HEK293 (cell line): Measurements from ENCODE around the gene AFDN.

Source experiments
- CTCF ChIA-PET: fragments of 350-600 bp; formaldehyde crosslinking; extraction: SDS; loops from one replicate; lab custom pipeline; 2021; ENCODE audit warnings: antibody characterized with exemption; lab: Yijun Ruan, JAX
- POLR2A ChIA-PET: fragments of 300-600 bp; formaldehyde crosslinking; extraction: SDS; loops from one replicate; lab custom pipeline; 2020; ENCODE audit warnings: antibody characterized with exemption, inconsistent platforms; lab: Yijun Ruan, JAX
- H3K27ac ChIP-seq: fragments of 200-500 bp; sonication (Bioruptor generic); 2 replicates; pipeline ENCODE4 v1.5.1; 2014; ENCODE audit warnings: low read depth, low read length, control low read depth, inconsistent platforms; ENCODE audit errors: extremely low read depth
- H3K36me3 ChIP-seq, 2 experiments: fragments of 200-500 bp in 1 of 2; sonication (Bioruptor generic) in 1 of 2; 1 replicate in 1 of 2; 2 replicates in 1 of 2; pipeline ENCODE4 v1.5.1; 2014 to 2017; ENCODE audit warnings: inconsistent platforms in 2 of 2, low read length in 2 of 2; ENCODE audit not compliant: control insufficient read depth in 2 of 2, insufficient read depth in 1 of 2
- H3K4me1 ChIP-seq: fragments of 200-500 bp; sonication (Bioruptor generic); 2 replicates; pipeline ENCODE4 v1.5.1; 2014; ENCODE audit warnings: mild to moderate bottlenecking, low read length, inconsistent platforms; ENCODE audit not compliant: control insufficient read depth, insufficient read depth
- H3K4me3 ChIP-seq: 2 replicates; pipeline ENCODE4 v1.5.1; 2011; ENCODE audit warnings: low read depth, mild to moderate bottlenecking, control low read depth, low read length, moderate library complexity
- H3K9me3 ChIP-seq: fragments of 200-500 bp; sonication (Bioruptor generic); 2 replicates; pipeline ENCODE4 v1.5.1; 2014; ENCODE audit warnings: low read depth, low read length, inconsistent platforms; ENCODE audit not compliant: control insufficient read depth, insufficient read depth
- BCL11A ChIP-seq: fragments of 450-650 bp; formaldehyde crosslinking; IDR thresholded peaks from 2 replicates; pipeline ENCODE4 v1.5.1; 2016; ENCODE audit warnings: low read depth, missing biosample characterization, missing genetic modification characterization
- HOXD13 ChIP-seq: sonication (generic); formaldehyde crosslinking; IDR thresholded peaks from 2 replicates; pipeline ENCODE4 v1.8.0; 2022; ENCODE audit warnings: missing genetic modification reagents, borderline replicate concordance
- IKZF3 ChIP-seq: fragments of 450-650 bp; IDR thresholded peaks from 2 replicates; pipeline ENCODE4 v1.5.0; 2018; ENCODE audit warnings: missing biosample characterization, mild to moderate bottlenecking, missing genetic modification characterization, moderate library complexity
- KLF8 ChIP-seq: fragments of 450-650 bp; formaldehyde crosslinking; IDR thresholded peaks from 2 replicates; pipeline ENCODE4 v1.5.1; 2016; ENCODE audit warnings: missing biosample characterization, missing genetic modification characterization
- OSR2 ChIP-seq: fragments of 450-650 bp; formaldehyde crosslinking; IDR thresholded peaks from 2 replicates; pipeline ENCODE4 v1.5.1; 2016; ENCODE audit warnings: missing biosample characterization, missing genetic modification characterization
- PRDM2 ChIP-seq: fragments of 450-650 bp; formaldehyde crosslinking; IDR thresholded peaks from 2 replicates; pipeline ENCODE4 v1.5.1; 2016; ENCODE audit warnings: missing biosample characterization, missing genetic modification characterization, borderline replicate concordance
- PRDM6 ChIP-seq: fragments of 450-650 bp; formaldehyde crosslinking; IDR thresholded peaks from 2 replicates; pipeline ENCODE4 v1.5.1; 2017; ENCODE audit warnings: missing biosample characterization, missing genetic modification characterization
- ZBTB1 ChIP-seq: fragments of 450-650 bp; formaldehyde crosslinking; IDR thresholded peaks from 2 replicates; pipeline ENCODE4 v1.5.1; 2016; ENCODE audit warnings: missing biosample characterization, missing genetic modification characterization
- ZBTB11 ChIP-seq: fragments of 450-650 bp; formaldehyde crosslinking; conservative IDR thresholded peaks from 2 replicates; pipeline ENCODE4 v1.5.1; 2016; ENCODE audit warnings: low read depth, missing biosample characterization, missing genetic modification characterization
- ZNF155 ChIP-seq: fragments of 450-650 bp; formaldehyde crosslinking; IDR thresholded peaks from 2 replicates; pipeline ENCODE4 v1.5.1; 2016; ENCODE audit warnings: missing biosample characterization, missing genetic modification characterization
- ZNF174 ChIP-seq: fragments of 450-650 bp; formaldehyde crosslinking; IDR thresholded peaks from 2 replicates; pipeline ENCODE4 v1.5.0; 2017; ENCODE audit warnings: missing biosample characterization, mild to moderate bottlenecking, missing genetic modification characterization
- ZNF274 ChIP-seq, 2 experiments: fragments of 200-500 bp in 1 of 2; fragments of 450-650 bp in 1 of 2; sonication (Bioruptor generic) in 1 of 2; formaldehyde crosslinking in 1 of 2; IDR thresholded peaks; 2 replicates each; pipeline versions ENCODE4 v1.5.1 to v1.6.1; 2014 to 2016; ENCODE audit warnings: borderline replicate concordance in 1 of 2, inconsistent platforms in 1 of 2, low read length in 1 of 2, missing biosample characterization in 1 of 2, missing genetic modification characterization in 1 of 2
- ZNF366 ChIP-seq: fragments of 450-650 bp; formaldehyde crosslinking; conservative IDR thresholded peaks from 2 replicates; pipeline ENCODE4 v1.5.1; 2016; ENCODE audit warnings: missing biosample characterization, missing genetic modification characterization
- ZNF394 ChIP-seq: fragments of 450-650 bp; formaldehyde crosslinking; IDR thresholded peaks from 2 replicates; pipeline ENCODE4 v1.5.1; 2016; ENCODE audit warnings: missing biosample characterization, missing genetic modification characterization, mild to moderate bottlenecking, moderate library complexity, borderline replicate concordance
- ZNF416 ChIP-seq: fragments of 450-650 bp; formaldehyde crosslinking; IDR thresholded peaks from 2 replicates; pipeline ENCODE4 v1.5.1; 2016; ENCODE audit warnings: missing biosample characterization, missing genetic modification characterization
- ZNF624 ChIP-seq: fragments of 450-650 bp; formaldehyde crosslinking; IDR thresholded peaks from 2 replicates; pipeline ENCODE4 v1.5.1; 2017; ENCODE audit warnings: missing biosample characterization, missing genetic modification characterization
- ZNF670 ChIP-seq: fragments of 450-650 bp; formaldehyde crosslinking; IDR thresholded peaks from 2 replicates; pipeline ENCODE4 v1.5.1; 2016; ENCODE audit warnings: missing biosample characterization, missing genetic modification characterization, low read depth
- ZNF843 ChIP-seq: fragments of 450-650 bp; formaldehyde crosslinking; IDR thresholded peaks from 2 replicates; pipeline ENCODE4 v1.5.1; 2016; ENCODE audit warnings: missing biosample characterization, missing genetic modification characterization
- ZSCAN16 ChIP-seq: fragments of 450-650 bp; formaldehyde crosslinking; IDR thresholded peaks from 2 replicates; pipeline ENCODE4 v1.5.1; 2016; ENCODE audit warnings: missing biosample characterization, missing genetic modification characterization
- TF ChIP-seq, protein P1 (sequence below): fragments of 450-650 bp; formaldehyde crosslinking; IDR thresholded peaks from 2 replicates; pipeline ENCODE4 v1.5.1; 2016; ENCODE audit warnings: missing biosample characterization, missing genetic modification characterization

The AFDN gene

GRCh38 chr6:167860550-167861226 lies 34.0 kb downstream of the AFDN start:
- H3K27ac ChIP-seq, result no peak overlapping the region
- peaks cover 0 to 5% of the 10 kb centered on the region in 2 experiments; a peak in 2 of 3 replicates for H3K36me3 ChIP-seq
- no peak overlapping the region for H3K4me3 ChIP-seq
- no peaks in the 10 kb centered on the region for H3K9me3 ChIP-seq
- peaks cover 34% of the 10 kb centered on the region for H3K4me1 ChIP-seq
- TF ChIP-seq ZNF843 (tag by site-specific recombination) (no peak), ZNF416 (tag by site-specific recombination) (no peak), PRDM6 (tag by site-specific recombination) (no peak), ZBTB1 (tag by site-specific recombination) (no peak), IKZF3 (tag by site-specific recombination) (no peak), ZBTB11 (tag by site-specific recombination) (no peak), ZNF624 (tag by site-specific recombination) (no peak), HOXD13 (CRISPR knock-in tag) (no peak), KLF8 (no peak), ZNF366 (tag by site-specific recombination) (no peak), ZNF174 (no peak), BCL11A (no peak), ZNF155 (no peak), ZNF274 (IDR thresholded peaks at IDR 0.05; ENCODE audit: low read length) (no peak), ZNF274 (tag by site-specific recombination; IDR thresholded peaks at IDR 0.05; ENCODE audit: borderline replicate concordance) (no peak), ZNF394 (no peak)
- TF ChIP-seq, protein P1, sequence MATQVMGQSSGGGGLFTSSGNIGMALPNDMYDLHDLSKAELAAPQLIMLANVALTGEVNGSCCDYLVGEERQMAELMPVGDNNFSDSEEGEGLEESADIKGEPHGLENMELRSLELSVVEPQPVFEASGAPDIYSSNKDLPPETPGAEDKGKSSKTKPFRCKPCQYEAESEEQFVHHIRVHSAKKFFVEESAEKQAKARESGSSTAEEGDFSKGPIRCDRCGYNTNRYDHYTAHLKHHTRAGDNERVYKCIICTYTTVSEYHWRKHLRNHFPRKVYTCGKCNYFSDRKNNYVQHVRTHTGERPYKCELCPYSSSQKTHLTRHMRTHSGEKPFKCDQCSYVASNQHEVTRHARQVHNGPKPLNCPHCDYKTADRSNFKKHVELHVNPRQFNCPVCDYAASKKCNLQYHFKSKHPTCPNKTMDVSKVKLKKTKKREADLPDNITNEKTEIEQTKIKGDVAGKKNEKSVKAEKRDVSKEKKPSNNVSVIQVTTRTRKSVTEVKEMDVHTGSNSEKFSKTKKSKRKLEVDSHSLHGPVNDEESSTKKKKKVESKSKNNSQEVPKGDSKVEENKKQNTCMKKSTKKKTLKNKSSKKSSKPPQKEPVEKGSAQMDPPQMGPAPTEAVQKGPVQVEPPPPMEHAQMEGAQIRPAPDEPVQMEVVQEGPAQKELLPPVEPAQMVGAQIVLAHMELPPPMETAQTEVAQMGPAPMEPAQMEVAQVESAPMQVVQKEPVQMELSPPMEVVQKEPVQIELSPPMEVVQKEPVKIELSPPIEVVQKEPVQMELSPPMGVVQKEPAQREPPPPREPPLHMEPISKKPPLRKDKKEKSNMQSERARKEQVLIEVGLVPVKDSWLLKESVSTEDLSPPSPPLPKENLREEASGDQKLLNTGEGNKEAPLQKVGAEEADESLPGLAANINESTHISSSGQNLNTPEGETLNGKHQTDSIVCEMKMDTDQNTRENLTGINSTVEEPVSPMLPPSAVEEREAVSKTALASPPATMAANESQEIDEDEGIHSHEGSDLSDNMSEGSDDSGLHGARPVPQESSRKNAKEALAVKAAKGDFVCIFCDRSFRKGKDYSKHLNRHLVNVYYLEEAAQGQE (tag by site-specific recombination), result no peak
- CTCF ChIA-PET, result interaction anchor here (0.6 to 1.1 kb wide), 4 partner anchors 12 to 622 kb away, joined by 3 to 4 read pairs (median 4); no protein-coding TSS in a partner anchor
- POLR2A ChIA-PET, result no interaction called here

- Histone ChIP-seq H3K36me3 (peaks cover 0 to 9% of the 10 kb centered on the region in 2 experiments; a peak in 2 of 3 replicates), H3K4me3 (no peak overlapping the region), H3K27ac (no peak overlapping the region), H3K4me1 (peaks cover 34% of the 10 kb centered on the region), H3K9me3 (no peaks in the 10 kb centered on the region)
- ChIA-PET CTCF (no interaction called here), POLR2A (no interaction called here)
- TF ChIP-seq KLF8, result no peak
- TF ChIP-seq ZNF670 (tag by site-specific recombination), result no peak
- TF ChIP-seq ZSCAN16 (tag by site-specific recombination), result no peak
- TF ChIP-seq OSR2 (tag by site-specific recombination), result 0 out of 2 replicates have a peak, but pooled peaks have one; percentile 18
- TF ChIP-seq PRDM2 (tag by site-specific recombination), result no peak
Measured at GRCh38 chr6:167861424-167861823, 34.7 kb downstream of the AFDN start.
